Daoy (cell line): ENCODE results near the gene EEFSEC. TPM values are rescaled to one million over a fixed set of nuclear protein-coding genes. Genes with fewer than 3 reads are reported as not detected.

Experiments used
- DNase-seq: peaks from one replicate; pipeline ENCODE4 v3.0.0-alpha.2; 2015; ENCODE audit warnings: low read depth
- total RNA-seq: library from RNA; depleted of rRNA; stranded (reverse); fragments of >200 nt; shearing (Covaris generic); gene quantifications from 2 replicates; pipeline ENCODE4 v1.2.3, GENCODE V29; 2014; rRNA removed

EEFSEC gene
- total RNA-seq, 1 experiment from 2014 or later = 4.4 TPM

GRCh38 chr3:128445357-128445756 is 292.1 kb downstream of the EEFSEC start:
- no peak for DNase-seq

GRCh38 chr3:128446821-128447220 is 293.5 kb downstream of the EEFSEC start:
- no peak for DNase-seq

- DNase-seq = no peak
These were observed 294.3 kb downstream of the EEFSEC start for GRCh38 chr3:128447561-128448013.

DNA sequence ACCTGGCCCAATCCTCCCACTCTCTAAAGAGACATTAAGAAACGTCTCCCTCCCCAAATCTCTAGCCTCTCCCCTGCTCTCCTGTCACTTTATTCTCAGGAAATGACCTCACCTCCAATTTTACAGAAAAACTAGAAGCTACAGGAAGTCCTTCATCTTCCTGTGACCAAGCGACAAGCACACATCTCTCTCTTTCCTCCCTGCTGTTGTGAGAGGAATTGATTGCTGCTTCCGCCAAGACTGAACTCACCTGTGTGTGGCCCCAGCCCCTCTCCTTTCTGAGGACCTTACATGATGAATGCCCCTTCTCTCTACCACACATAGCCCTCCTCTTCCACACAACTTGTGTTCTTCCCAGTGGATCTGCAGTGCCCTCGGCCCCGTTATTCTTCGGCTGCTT is 295.2 kb downstream of the EEFSEC start:
- DNase-seq = no peak

- no peak for DNase-seq
These were observed 295.9 kb downstream of the EEFSEC start for GRCh38 chr3:128449111-128449638.

- DNase-seq = no peak
These were observed 298.8 kb downstream of the EEFSEC start for GRCh38 chr3:128452120-128452519.

GRCh38 chr3:128452678-128453275 is 299.5 kb downstream of the EEFSEC start:
- DNase-seq = no peak

DNA sequence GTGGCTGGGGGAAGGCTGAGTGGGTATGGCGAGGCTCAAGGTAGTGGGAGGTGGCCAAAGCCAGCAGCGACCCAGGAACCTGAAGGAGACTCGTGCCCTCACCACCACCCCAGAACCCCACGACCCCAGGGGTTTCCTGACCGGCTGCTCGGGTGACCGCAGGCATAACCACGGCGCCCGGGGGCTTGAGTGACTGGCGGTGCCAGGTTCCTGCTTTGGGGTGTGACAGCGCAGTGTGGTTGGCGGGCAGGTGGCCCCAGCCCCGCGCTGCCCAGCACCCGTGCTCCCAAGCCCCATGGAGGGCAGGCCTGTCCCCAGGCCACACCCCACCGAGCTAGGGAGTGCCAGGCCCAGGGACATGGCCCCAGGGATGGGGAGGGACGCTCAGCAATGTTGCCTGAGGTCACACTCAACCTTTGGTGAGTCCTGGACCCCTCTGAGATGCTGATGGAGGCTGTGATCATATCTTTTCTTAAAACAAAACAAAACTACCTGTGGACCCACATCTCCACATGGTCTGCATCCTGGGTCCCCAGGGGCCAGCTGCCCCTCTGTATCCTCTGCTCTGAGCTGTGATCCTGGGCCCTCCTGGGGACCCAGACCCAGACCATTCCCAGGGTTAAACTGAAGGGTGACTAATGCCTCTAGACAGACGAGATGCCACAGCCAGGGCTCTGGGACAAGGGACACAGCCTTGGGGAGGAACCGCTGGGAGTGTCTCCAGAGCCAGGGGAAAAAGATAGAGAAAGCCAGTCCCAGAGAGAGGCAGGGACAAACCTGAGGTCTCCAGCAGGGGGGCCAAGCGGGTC is 300.4 kb downstream of the EEFSEC start:
- no peak for DNase-seq

DNA sequence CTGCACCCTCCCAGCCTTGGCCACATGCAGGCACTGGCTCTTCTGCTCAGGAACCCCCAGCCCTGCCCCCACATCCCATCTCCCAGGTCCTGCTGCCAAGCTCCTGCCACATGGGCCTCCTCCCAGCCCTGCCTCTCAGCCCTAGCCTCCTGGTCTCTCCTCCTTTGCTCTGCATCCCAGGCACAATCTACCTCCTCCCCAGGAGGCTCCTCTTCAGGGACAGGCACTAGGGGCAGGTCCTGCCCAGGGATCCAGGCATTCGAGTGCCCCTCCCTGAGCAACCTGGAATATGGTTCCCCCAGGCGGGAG is 301.0 kb downstream of the EEFSEC start:
- no peak for DNase-seq

DNA sequence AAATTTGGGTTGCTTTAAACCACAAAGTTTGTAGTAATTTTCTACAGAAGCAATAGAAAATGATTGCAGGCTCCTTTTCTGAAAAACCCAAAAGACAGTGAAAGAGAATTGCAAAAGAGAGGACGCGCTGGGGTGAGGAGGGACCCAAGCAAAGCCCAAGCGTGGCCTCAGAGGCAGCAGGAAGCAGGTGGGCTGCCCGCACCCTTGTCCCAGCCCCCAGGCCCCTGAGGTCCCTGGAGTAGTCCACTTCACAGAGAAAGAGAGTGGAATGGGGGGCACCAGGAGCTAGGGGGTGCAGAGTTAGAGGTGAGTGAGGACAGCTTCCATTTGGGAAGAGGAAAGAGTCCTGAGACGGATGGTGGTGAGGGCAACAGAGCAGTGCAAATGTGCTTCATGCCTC is 301.8 kb downstream of the EEFSEC start:
- no peak for DNase-seq

DNA sequence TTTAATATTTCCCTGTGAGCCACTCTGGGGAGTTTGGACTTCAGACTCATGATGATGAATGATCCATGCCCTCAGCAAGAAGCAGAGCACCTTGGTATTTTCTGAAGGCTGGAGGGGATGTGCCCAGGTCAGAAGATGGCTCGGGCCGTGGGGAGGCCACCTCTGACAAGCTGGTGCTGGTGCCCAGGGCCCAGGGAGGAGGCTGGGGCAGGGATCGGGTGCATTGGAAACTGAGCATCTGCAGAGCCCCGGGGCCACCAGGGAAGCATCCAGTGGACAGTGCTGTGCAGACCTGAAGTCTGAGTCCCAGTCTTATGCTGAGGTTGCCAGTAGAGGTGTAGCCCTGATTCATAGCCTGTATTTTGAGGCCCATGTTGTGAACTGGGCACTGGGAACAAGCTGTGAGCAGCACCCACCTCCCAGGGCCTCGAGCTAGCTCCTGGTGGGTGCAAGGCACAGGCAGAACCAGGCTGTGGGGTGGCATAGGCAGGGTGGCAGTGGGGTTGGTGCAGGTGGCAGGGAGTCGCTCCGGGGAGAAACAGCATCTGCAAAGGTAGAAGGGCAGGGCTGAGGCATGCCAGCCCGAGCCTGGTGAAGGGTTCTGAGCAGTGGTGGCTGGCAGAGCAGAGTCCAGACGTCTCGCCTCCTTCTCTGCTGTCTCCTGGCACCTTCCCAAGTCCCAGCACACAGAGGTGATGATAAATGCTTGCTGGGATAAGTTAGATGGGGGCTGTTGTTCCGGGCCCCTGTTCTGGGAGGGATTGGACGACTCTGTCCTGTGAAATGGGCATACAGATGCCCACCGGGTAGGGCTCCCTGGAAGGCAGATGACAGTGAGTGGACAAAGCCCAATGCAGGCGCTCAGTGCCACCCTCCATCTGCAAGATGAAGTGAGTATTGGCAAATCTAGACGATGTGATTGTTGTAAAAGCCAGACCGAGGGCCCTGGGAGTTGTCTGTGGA is 302.8 kb downstream of the EEFSEC start:
- no peak for DNase-seq

- DNase-seq = no peak
These were observed 303.8 kb downstream of the EEFSEC start for GRCh38 chr3:128456776-128457715.

DNA sequence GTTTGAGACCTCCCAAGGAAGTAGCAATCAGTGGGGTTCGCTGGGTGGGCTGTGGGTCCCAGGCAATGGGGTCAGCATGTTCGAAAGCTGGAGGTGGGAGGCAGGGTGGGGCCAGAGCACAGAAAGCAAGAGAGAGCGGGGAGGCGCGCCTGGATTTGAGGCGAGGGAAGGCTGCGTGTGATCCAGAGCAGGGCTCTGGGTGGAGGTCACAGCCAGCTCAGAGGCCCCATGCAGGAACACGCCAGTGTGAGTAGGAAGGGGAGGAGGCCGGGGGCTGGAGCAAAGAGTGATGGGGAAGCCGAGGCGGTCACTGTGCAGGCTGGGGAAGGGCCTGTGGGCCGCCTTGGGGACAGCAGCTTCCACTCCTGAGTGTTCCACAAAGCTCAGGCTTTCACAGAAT is 304.7 kb downstream of the EEFSEC start:
- DNase-seq = no peak

Other genes starting within 250 kb of the EEFSEC start
- gene KBTBD12, start 238.2 kb upstream of the EEFSEC start, total RNA-seq = not detected in 2 replicates
- gene SEC61A1, start 101.0 kb upstream of the EEFSEC start, total RNA-seq = 220 and 235 TPM in 2 replicates
- gene RUVBL1, start 29.7 kb upstream of the EEFSEC start, total RNA-seq = 154 and 167 TPM in 2 replicates